ENCODE results near the gene TMEM145. TPM values are rescaled to one million over a fixed set of nuclear protein-coding genes. Genes with fewer than 3 reads are reported as not detected.

The TMEM145 gene
- 0.12 TPM in 1 of 2 replicates, not detected in the other for total RNA-seq (ENCODE audit: low replicate concordance)

DNA sequence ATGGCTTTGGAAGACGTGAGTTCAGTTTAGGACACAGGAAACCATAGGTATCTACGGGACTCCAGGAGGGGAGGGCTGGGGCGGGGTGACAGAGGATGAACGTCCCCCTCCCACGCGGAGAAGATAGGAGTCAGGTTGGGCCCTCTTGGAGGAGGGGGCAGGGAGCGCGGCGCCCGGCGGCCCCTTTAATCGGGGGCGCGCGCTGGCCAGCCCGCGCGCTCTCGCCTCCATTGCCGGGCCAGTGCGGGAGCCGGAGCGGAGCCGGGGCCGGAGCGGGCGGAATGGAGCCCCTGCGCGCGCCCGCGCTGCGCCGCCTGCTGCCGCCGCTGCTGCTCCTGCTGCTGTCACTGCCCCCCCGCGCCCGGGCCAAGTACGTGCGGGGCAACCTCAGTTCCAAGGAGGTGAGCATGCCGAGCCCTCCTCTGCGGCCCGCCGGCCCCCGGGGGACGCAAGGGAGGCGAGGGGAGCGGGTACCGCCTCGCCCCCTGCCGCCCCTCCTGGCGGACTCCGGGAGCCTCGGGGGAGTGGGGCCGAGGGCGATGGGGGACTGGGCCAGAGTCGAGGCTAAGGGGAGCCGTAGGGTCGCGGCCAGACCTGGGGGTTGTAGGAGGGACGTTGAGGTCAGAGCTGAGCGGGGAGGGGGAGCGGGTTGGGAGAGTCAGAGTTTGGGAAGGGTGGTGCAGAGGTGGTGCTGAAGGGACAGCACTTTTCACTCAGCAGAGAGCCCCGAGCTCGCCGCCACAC lies at the start of gene TMEM145:
TMEM145 (plus strand) TSS at position 214 of the 744 bp plus-strand sequence; CDS start at position 282, 68 bp downstream.

DNA sequence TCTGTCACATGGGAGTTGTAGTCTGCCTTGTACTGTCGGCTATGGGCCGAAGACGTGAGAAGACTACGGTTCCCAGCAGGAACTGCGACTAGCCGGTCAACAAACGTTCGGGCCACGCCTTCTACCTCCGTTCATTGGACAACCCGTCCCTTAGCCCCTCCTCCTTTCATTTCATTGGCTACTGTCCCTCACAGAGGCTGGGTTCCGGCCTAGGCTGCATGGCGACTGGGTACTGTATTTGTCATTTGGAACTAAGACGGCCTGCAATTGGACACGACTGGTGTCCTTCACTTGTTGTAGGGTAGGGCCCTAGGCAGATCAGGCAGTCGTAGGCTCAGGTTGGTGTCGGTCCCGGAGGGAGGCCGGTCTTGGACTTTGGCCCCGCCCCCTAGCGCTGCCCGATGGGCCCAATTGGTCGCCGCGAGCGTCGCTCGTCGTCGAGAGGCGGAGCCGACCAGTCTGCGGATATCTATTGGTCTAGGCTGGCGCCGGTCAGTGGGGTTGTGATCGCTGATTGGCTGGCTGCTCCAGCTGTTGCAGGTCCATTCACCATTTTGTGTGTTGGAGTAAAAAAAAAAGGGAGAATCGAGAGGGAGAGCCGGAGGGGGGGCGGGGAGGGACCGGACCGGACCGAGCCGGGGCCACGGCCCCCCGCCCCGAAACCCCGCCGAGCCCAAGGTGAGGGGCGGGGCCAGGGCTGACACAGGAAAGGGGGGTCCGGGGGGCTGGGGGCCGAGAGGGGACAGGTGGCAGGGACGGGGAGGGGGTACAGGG lies 44.2 kb upstream of the TMEM145 start, which contains the start of gene CIC:
CIC (plus strand) TSS at position 549 of the 774 bp plus-strand sequence. CDS start 2,532 bp downstream, outside the sequence.

DNA sequence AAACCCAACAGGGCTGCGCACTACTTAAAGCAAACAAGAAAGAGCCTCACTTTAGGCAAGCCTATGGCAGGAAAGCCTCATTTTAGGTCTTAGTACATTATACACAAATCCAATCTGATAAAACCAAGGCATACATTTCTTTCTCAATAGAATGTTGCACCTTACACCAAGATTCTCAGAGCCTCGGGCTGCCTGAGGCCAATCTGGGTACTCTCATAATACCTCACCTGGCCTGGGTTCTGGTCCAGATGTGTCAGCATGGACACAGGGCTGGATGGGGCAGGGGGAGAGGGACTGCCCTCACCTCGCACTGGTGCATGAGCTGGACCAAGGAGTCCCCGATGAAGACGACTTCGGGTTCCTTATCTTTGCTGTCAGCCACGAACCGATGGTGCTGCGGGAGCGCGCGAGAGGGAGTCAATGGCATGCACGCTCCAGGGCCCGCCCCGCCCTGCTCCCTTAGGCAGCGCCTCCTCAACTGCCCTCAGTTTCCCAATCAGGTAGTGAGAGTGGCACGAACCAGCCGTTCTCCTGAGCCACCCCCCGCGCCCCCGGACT lies 11.4 kb upstream of the TMEM145 start, which contains the start of gene PRR19:
PRR19 (plus strand) TSS at position 487 of the 558 bp plus-strand sequence. CDS start 7,453 bp downstream, outside the sequence.

DNA sequence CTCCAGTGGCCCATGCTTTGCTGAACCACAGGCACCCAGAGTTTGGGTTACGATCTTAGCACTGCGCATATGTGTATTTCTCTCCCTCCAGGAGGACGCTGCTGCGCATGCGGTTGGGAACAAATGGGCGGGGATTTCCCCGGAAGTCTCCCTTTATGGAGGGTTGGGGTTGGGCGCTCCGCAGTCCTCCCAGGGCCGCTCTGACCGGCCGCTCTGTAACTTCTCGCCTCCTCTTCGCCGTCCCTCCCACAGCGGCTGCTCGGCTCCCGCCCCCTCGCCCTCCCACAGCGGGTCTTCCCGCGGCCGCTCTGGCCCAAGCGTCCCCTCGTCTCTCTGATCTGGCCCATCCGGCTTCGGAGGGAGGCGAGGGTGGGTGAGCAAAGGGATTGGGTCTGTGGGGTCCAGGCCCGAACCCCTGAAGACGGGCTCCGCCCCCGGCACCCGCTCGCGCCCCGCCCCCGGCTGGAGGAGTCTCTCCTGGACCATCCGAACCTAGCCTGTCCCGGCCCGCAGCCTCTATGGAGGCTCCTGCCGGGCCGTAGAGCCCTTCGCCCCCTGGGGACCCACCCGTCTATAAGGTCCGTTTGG lies 12.3 kb downstream of the TMEM145 start, which contains the start of gene MEGF8:
MEGF8 (plus strand) TSS at position 328 of the 588 bp plus-strand sequence. CDS start 609 bp downstream, outside the sequence.

Other genes starting within 250 kb of the TMEM145 start
- gene GRIK5, start 243.1 kb upstream of the TMEM145 start, total RNA-seq (ENCODE audit: low replicate concordance): 0.23 TPM in 1 of 2 replicates, not detected in the other
- 6.6 and 8.2 TPM in 2 replicates for gene ZNF574, start 237.1 kb upstream of the TMEM145 start, total RNA-seq (ENCODE audit: low replicate concordance)
- gene POU2F2, start 180.9 kb upstream of the TMEM145 start, total RNA-seq (ENCODE audit: low replicate concordance): 0.08 and 0.12 TPM in 2 replicates
- gene DEDD2, start 95.6 kb upstream of the TMEM145 start, total RNA-seq (ENCODE audit: low replicate concordance): 10.8 and 16.6 TPM in 2 replicates
- 10.1 and 12.5 TPM in 2 replicates for gene ZNF526, start 93.0 kb upstream of the TMEM145 start, total RNA-seq (ENCODE audit: low replicate concordance)
- gene GSK3A, start 70.7 kb upstream of the TMEM145 start, total RNA-seq (ENCODE audit: low replicate concordance): 4.9 and 7.9 TPM in 2 replicates
- gene ERF, start 58.2 kb upstream of the TMEM145 start, total RNA-seq (ENCODE audit: low replicate concordance): 10.6 and 20.4 TPM in 2 replicates
- 9.4 and 11.2 TPM in 2 replicates for gene CIC, start 44.1 kb upstream of the TMEM145 start, total RNA-seq (ENCODE audit: low replicate concordance)
- gene PRR19, start 11.2 kb upstream of the TMEM145 start, total RNA-seq (ENCODE audit: low replicate concordance): 0.15 TPM in 1 of 2 replicates, not detected in the other
- gene PAFAH1B3, start 10.7 kb upstream of the TMEM145 start, total RNA-seq (ENCODE audit: low replicate concordance): 8.4 and 30.9 TPM in 2 replicates
- 17.9 and 18.6 TPM in 2 replicates for gene MEGF8, start 12.3 kb downstream of the TMEM145 start, total RNA-seq (ENCODE audit: low replicate concordance)
- gene CNFN, start 77.0 kb downstream of the TMEM145 start, total RNA-seq (ENCODE audit: low replicate concordance): not detected in 2 replicates
- 0.90 and 1.5 TPM in 2 replicates for gene LIPE, start 114.1 kb downstream of the TMEM145 start, total RNA-seq (ENCODE audit: low replicate concordance)
- gene CXCL17, start 129.6 kb downstream of the TMEM145 start, total RNA-seq (ENCODE audit: low replicate concordance): not detected in 2 replicates
- gene CEACAM1, start 215.2 kb downstream of the TMEM145 start, total RNA-seq (ENCODE audit: low replicate concordance): not detected in 2 replicates